Sigmoid colon (tissue), 7 donors: ENCODE results near the gene SFTPB. TPM values are rescaled to one million over a fixed set of nuclear protein-coding genes. Genes with fewer than 3 reads are reported as not detected.

Experiments used
- DNase-seq: peaks from one replicate; pipeline ENCODE4 v3.0.0-alpha.2; 2019
- H3K27ac ChIP-seq, 4 donors: fragments of 200-600 bp; sonication (generic); one replicate each; pipeline ENCODE4 v1.5.1; 2016 to 2019; ENCODE audit warnings: mild to moderate bottlenecking in 1 of 4
- H3K27me3 ChIP-seq, 3 donors: fragments of 200-600 bp; sonication (generic); one replicate each; pipeline ENCODE4 v1.5.1; 2019; ENCODE audit warnings: mild to moderate bottlenecking in 1 of 3
- H3K36me3 ChIP-seq, 4 donors: fragments of 200-600 bp; sonication (generic); one replicate each; pipeline ENCODE4 v1.5.1; 2016 to 2019
- H3K4me1 ChIP-seq, 4 donors: fragments of 200-600 bp; sonication (generic); one replicate each; pipeline ENCODE4 v1.5.1; 2017 to 2019
- H3K4me3 ChIP-seq, 4 donors: fragments of 200-600 bp; sonication (generic); one replicate each; pipeline ENCODE4 v1.5.1; 2017 to 2019; ENCODE audit warnings: mild to moderate bottlenecking in 2 of 4, moderate library complexity in 1 of 4
- H3K9me3 ChIP-seq, 4 donors: fragments of 200-600 bp in 3 of 4; sonication (generic) in 3 of 4; one replicate each; pipeline versions ENCODE4 v1.5.1 to v1.6.1; 2013 to 2019
- CTCF ChIP-seq, 4 experiments: fragments of 450-650 bp in 3 of 4; fragments of 200-600 bp in 1 of 4; IDR thresholded peaks; one replicate each; pipeline ENCODE4 v1.5.1; 2016 to 2019; ENCODE audit warnings: antibody characterized with exemption in 4 of 4, mild to moderate bottlenecking in 3 of 4, moderate library complexity in 2 of 4
- EP300 ChIP-seq, 4 donors: sonication (generic); formaldehyde crosslinking; IDR thresholded peaks; one replicate each; pipeline ENCODE4 v1.6.1; 2017; ENCODE audit warnings: antibody characterized with exemption in 4 of 4
- POLR2A ChIP-seq, 2 donors: fragments of 450-650 bp; IDR thresholded peaks; one replicate each; pipeline ENCODE4 v1.6.1; 2016; ENCODE audit warnings: antibody characterized with exemption in 2 of 2, mild to moderate bottlenecking in 2 of 2, moderate library complexity in 2 of 2
- POLR2AphosphoS5 ChIP-seq, 4 donors: sonication (generic); formaldehyde crosslinking; IDR thresholded peaks; one replicate each; pipeline ENCODE4 v1.6.1; 2017; ENCODE audit warnings: antibody characterized with exemption in 4 of 4
- WGBS, 2 donors: extraction: QIAGEN DNeasy Blood & Tissue Kit; methylation state at CpG; one replicate each; pipeline ENCODE4 v1.1.7; 2013; 5-methylcytosine and 5-hydroxymethylcytosine counted together
- intact Hi-C: fragments of 100-400 bp; cut with DNase I; formaldehyde crosslinking; loops from one replicate; pipeline ENCODE4 v1.15.1; 2023
- polyA plus RNA-seq, 3 donors: library from polyadenylated mRNA; stranded (reverse); fragments of 200-250 nt; gene quantifications; one replicate each; pipeline ENCODE4 v1.2.3, GENCODE V29; 2013
- total RNA-seq, 4 donors: library from RNA; depleted of rRNA; stranded (reverse); fragments of >200 nt; gene quantifications; one replicate each; pipeline ENCODE4 v1.1.0, GENCODE V29; 2016
- donor health status: healthy with polysubstance abuse.
- donor health status: Bipolar disorder and iron deficiency.
- donor health status: healthy.

SFTPB gene
- total and polyA plus RNA-seq, 7 donors, result 0.57 to 23.4 TPM; not detected in 5

GRCh38 chr2:85698184-85698879, 30.3 kb upstream of the SFTPB start:
- no peak for DNase-seq
- Histone ChIP-seq H3K36me3 (no peaks in the 10 kb centered on the region), H3K27ac (no peak overlapping the region), H3K27me3 (no peaks in the 10 kb centered on the region), H3K4me1 (no peaks in the 10 kb centered on the region), H3K4me3 (no peak overlapping the region), H3K9me3 (no peaks in the 10 kb centered on the region)
- intact Hi-C loops, result no loop called here
- no peak for TF ChIP-seq POLR2AphosphoS5 (IDR thresholded peaks at IDR 0.05)
- 68 to 82% methylated on average over 11 of the region's 11 CpGs for WGBS, 2 donors

DNA sequence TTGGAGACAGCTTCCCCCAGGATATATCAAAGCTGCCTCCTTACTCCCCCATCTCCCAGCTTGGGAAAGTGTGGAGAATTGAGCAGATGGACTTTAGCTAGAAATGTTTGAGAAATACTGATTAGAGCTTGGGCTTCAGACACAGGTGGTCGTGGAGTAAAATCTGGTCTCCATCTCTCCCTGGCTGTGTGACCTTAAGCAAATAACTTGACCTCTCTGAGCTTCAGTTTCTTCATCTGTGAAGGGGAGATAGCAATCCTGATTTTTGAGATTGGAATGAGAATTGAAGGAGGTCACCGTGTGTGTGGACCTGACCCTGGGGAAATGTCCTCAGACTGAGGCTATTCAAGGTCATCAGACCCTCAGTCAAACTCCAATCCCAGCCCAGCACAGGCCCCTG, 29.7 kb upstream of the SFTPB start:
- Histone ChIP-seq H3K36me3 (no peaks in the 10 kb centered on the region), H3K27ac (no peak overlapping the region), H3K9me3 (no peaks in the 10 kb centered on the region), H3K27me3 (no peaks in the 10 kb centered on the region), H3K4me1 (no peaks in the 10 kb centered on the region), H3K4me3 (no peak overlapping the region)
- no peak for DNase-seq
- intact Hi-C loops, result no loop called here
- WGBS, 2 donors, result 61 to 88% methylated on average over 2 of the region's 2 CpGs
- TF ChIP-seq POLR2A (IDR thresholded peaks at IDR 0.05) (no peak), POLR2AphosphoS5 (IDR thresholded peaks at IDR 0.05) (no peak), CTCF (IDR thresholded peaks at IDR 0.05) (no peak), EP300 (IDR thresholded peaks at IDR 0.05) (no peak)

DNA sequence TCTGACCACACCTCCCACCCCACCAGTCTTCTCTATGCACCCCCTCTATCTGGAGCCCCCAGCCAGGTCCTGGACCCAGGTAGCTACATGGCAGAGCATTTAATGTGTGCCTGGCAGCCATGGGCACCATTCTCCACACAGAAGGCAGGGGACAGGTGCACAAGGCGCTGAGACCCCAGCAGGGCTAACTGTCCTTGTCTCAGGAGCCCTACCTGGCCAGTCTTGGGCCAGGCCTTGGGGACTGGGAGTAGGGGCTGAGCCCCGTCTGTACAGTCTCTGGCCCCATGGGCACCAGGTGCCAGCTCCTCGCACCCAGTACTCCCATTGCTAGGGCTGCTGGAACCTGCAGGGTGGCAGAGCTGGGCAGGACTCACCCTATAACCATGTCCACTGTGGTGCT, 29.1 kb upstream of the SFTPB start:
- intact Hi-C loops, result no loop called here
- Histone ChIP-seq H3K27ac (no peak overlapping the region), H3K4me3 (no peak overlapping the region), H3K9me3 (no peaks in the 10 kb centered on the region), H3K36me3 (no peaks in the 10 kb centered on the region), H3K4me1 (no peaks in the 10 kb centered on the region), H3K27me3 (no peaks in the 10 kb centered on the region)
- TF ChIP-seq CTCF (IDR thresholded peaks at IDR 0.05) (no peak), EP300 (IDR thresholded peaks at IDR 0.05) (no peak), POLR2AphosphoS5 (IDR thresholded peaks at IDR 0.05) (no peak), POLR2A (IDR thresholded peaks at IDR 0.05) (no peak)
- 81 to 92% methylated on average over 3 of the region's 3 CpGs for WGBS, 2 donors
- DNase-seq, result no peak

GRCh38 chr2:85695691-85696668, 28.0 kb upstream of the SFTPB start:
- intact Hi-C loops, result no loop called here
- no peak for DNase-seq

More at GRCh38 chr2:85695691-85696668, 28.0 kb upstream of the SFTPB start:
- Histone ChIP-seq H3K4me1 (no peaks in the 10 kb centered on the region), H3K27ac (no peak overlapping the region), H3K36me3 (no peaks in the 10 kb centered on the region), H3K9me3 (no peaks in the 10 kb centered on the region), H3K4me3 (no peak overlapping the region), H3K27me3 (no peaks in the 10 kb centered on the region)
- TF ChIP-seq CTCF (IDR thresholded peaks at IDR 0.05) (no peak), POLR2A (IDR thresholded peaks at IDR 0.05) (no peak), EP300 (IDR thresholded peaks at IDR 0.05) (no peak), POLR2AphosphoS5 (IDR thresholded peaks at IDR 0.05) (no peak)
- 91% methylated on average over 12 of the region's 12 CpGs for WGBS, 2 donors
